Right lobe of liver (tissue), 6 donors: Measurements from ENCODE around the gene ANKRD37. TPM values are rescaled to one million over a fixed set of nuclear protein-coding genes. Genes with fewer than 3 reads are reported as not detected.

ENCODE experiments used
- ATAC-seq, 4 donors: fragments of 200-7000 bp; cut with Tn5 transposase; one replicate each; pipeline ENCODE4 v1.9.1; 2020; ENCODE audit warnings: mild to moderate bottlenecking in 4 of 4, moderate library complexity in 4 of 4
- DNase-seq, 3 donors: peaks; one replicate each; pipeline ENCODE4 v3.0.0-alpha.2; 2020
- H3K27ac ChIP-seq, 3 donors: fragments of 200-600 bp; one replicate each; pipeline ENCODE4 v1.8.0; 2022
- H3K27me3 ChIP-seq, 2 donors: fragments of 200-600 bp; one replicate each; pipeline ENCODE4 v1.8.0; 2022
- H3K36me3 ChIP-seq, 4 donors: fragments of 200-600 bp; sonication (generic) in 1 of 4; one replicate each; pipeline versions ENCODE4 v1.5.1 to v1.8.0; 2017 to 2022; ENCODE audit warnings: control low read depth in 1 of 4
- H3K4me1 ChIP-seq, 4 donors: fragments of 200-600 bp; sonication (generic) in 1 of 4; one replicate each; pipeline versions ENCODE4 v1.5.1 to v1.8.0; 2017 to 2022; ENCODE audit warnings: control low read depth in 1 of 4
- H3K4me3 ChIP-seq, 3 donors: fragments of 200-600 bp; one replicate each; pipeline ENCODE4 v1.8.0; 2022
- H3K9me3 ChIP-seq, 4 donors: fragments of 200-600 bp; sonication (generic) in 1 of 4; one replicate each; pipeline versions ENCODE4 v1.5.1 to v1.8.0; 2017 to 2022; ENCODE audit warnings: control low read depth in 1 of 4
- POLR2A ChIP-seq: fragments of 450-650 bp; IDR thresholded peaks from one replicate; pipeline ENCODE4 v1.6.1; 2017; ENCODE audit warnings: antibody characterized with exemption, mild to moderate bottlenecking
- WGBS: methylation state at CpG from one replicate; pipeline ENCODE4 v1.1.6; 2018; ENCODE audit warnings: low coverage, low lambda C conversion rate; ENCODE audit not compliant: insufficient coverage; ENCODE audit errors: missing lambda C conversion rate; 5-methylcytosine and 5-hydroxymethylcytosine counted together
- intact Hi-C, 2 donors: fragments of 100-400 bp; cut with DNase I; formaldehyde crosslinking; loops; one replicate each; pipeline versions ENCODE4 v1.11.2 to v1.14.1; 2022
- total RNA-seq, 6 experiments: library from RNA; depleted of rRNA in 2 of 6; stranded (reverse); fragments of >200 nt in 2 of 6; fragmentation: NEBNext Ultra II Directional in 3 of 6; extraction: Animal tissue kit (Norgen Biotek cat#: 25700) in 3 of 6; gene quantifications; one replicate each; pipeline versions ENCODE4 v1.1.0 to v1.2.4, GENCODE V29; 2016 to 2023
- TF ChIP-seq, protein P1 (sequence below), 4 donors: fragments of 200-600 bp in 3 of 4; fragments of 450-650 bp in 1 of 4; IDR thresholded peaks; one replicate each; pipeline versions ENCODE4 v1.5.1 to v1.8.0; 2016 to 2022; ENCODE audit warnings: antibody characterized with exemption in 4 of 4, mild to moderate bottlenecking in 2 of 4
- donor health status: DM: no; HTN: yes; CAD: no.
- donor health status: DM: no; HTN: no; CAD: no.
- donor health status: DM: no; HTN: no; CAD: no.
- donor health status: DM: no; HTN: yes; CAD: no.
- donor health status: DM: no; HTN: yes; CAD: no.

The ANKRD37 gene
- total RNA-seq, 6 experiments from 2014 or later, result 3.9 to 19.0 (median 6.0) TPM

- peaks cover 0 to 19% (median 0%) of the 10 kb centered on the region in 4 donors for H3K4me1 ChIP-seq
- DNase-seq, result no peak
- 100% methylated on average over 2 of the region's 2 CpGs for WGBS
- H3K27me3 ChIP-seq, result no peaks in the 10 kb centered on the region
- no peaks in the 10 kb centered on the region for H3K36me3 ChIP-seq
- no peak for ATAC-seq
- intact Hi-C loops, result no loop called here
- H3K4me3 ChIP-seq, result no peak overlapping the region
- TF ChIP-seq, protein P1, sequence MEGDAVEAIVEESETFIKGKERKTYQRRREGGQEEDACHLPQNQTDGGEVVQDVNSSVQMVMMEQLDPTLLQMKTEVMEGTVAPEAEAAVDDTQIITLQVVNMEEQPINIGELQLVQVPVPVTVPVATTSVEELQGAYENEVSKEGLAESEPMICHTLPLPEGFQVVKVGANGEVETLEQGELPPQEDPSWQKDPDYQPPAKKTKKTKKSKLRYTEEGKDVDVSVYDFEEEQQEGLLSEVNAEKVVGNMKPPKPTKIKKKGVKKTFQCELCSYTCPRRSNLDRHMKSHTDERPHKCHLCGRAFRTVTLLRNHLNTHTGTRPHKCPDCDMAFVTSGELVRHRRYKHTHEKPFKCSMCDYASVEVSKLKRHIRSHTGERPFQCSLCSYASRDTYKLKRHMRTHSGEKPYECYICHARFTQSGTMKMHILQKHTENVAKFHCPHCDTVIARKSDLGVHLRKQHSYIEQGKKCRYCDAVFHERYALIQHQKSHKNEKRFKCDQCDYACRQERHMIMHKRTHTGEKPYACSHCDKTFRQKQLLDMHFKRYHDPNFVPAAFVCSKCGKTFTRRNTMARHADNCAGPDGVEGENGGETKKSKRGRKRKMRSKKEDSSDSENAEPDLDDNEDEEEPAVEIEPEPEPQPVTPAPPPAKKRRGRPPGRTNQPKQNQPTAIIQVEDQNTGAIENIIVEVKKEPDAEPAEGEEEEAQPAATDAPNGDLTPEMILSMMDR (IDR thresholded peaks at IDR 0.05), result no peak
- no peak for TF ChIP-seq POLR2A
- no peak overlapping the region for H3K27ac ChIP-seq
- H3K9me3 ChIP-seq, result no peaks in the 10 kb centered on the region
Observed at GRCh38 chr4:185384061-185384460, 12.6 kb upstream of the ANKRD37 start.

DNA sequence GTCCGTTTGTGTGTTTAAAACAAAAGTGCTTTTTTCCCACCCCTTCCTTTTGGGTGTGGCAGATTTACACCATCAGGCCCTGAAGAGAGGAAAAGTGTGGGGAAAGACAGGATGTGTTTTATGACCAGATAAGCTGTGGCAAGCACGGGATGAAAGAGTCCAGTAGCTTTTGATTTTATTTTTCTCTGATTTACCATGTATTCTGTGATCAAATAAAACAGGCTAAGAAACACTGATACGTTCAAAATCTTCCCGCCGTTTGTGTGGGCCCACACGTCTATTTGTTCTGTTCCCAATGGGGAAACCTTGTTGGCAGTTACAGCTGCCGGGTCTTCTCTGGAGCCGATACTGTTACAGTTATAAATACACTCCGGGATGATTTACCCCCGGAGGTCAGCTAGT lies 11.7 kb upstream of the ANKRD37 start:
- no peak for DNase-seq
- Histone ChIP-seq H3K27ac (peak overlapping the region in 1 of 3 donors; percentile 14), H3K36me3 (no peaks in the 10 kb centered on the region), H3K27me3 (no peaks in the 10 kb centered on the region), H3K4me1 (peaks cover 0 to 16% (median 0%) of the 10 kb centered on the region in 4 donors), H3K4me3 (no peak overlapping the region), H3K9me3 (no peaks in the 10 kb centered on the region)
- WGBS, result 40% methylated on average over 10 of the region's 10 CpGs
- ATAC-seq, result peak in 2 of 4 donors; percentile 33 to 42
- no peak for TF ChIP-seq POLR2A
- TF ChIP-seq, protein P1 (IDR thresholded peaks at IDR 0.05), result no peak
- intact Hi-C loops, result no loop called here

DNA sequence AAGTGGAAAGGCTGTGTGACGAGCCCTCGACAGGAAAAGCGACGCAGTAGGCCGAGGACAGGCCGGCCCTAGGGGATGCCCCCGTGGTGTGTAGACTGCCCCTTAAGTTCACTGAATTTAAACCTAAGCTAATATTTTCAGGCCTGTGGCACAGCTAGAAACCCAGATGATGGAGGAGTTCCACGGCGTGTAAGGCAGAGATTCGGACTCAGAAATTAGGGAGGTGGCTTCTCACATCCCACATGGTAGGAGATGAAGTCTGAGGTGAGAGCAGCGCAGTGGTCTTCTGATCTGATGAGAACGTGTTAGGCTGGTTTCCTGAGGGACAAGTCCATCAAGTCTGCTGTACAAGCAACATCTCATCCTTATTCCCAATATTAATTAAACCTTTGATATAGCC lies 8.7 kb upstream of the ANKRD37 start:
- H3K4me3 ChIP-seq, result no peak overlapping the region
- WGBS, result no CpG with 5 or more reads among the region's 12 CpGs
- TF ChIP-seq POLR2A, result no peak
- TF ChIP-seq, protein P1 (IDR thresholded peaks at IDR 0.05), result no peak
- no peaks in the 10 kb centered on the region for H3K9me3 ChIP-seq
- no peaks in the 10 kb centered on the region for H3K36me3 ChIP-seq
- no peak for ATAC-seq
- peaks cover 0 to 2% (median 0%) of the 10 kb centered on the region in 4 donors for H3K4me1 ChIP-seq
- intact Hi-C loops, result no loop called here
- H3K27me3 ChIP-seq, result no peaks in the 10 kb centered on the region
- H3K27ac ChIP-seq, result no peak overlapping the region
- no peak for DNase-seq

GRCh38 chr4:185390941-185391340 lies 5.7 kb upstream of the ANKRD37 start:
- DNase-seq (no peak), ATAC-seq (no peak)
- TF ChIP-seq, protein P1 (IDR thresholded peaks at IDR 0.05), result no peak
- no peak for TF ChIP-seq POLR2A
- WGBS, result 97% methylated on average over 6 of the region's 6 CpGs
- Histone ChIP-seq H3K36me3 (no peaks in the 10 kb centered on the region), H3K9me3 (no peaks in the 10 kb centered on the region), H3K4me1 (no peaks in the 10 kb centered on the region), H3K4me3 (no peak overlapping the region), H3K27me3 (no peaks in the 10 kb centered on the region), H3K27ac (no peak overlapping the region)
- intact Hi-C loops, result loop anchor here in 1 of 2 donors (10.0 kb wide), 1 partner anchor 186 kb away; the partner anchor contains the start of genes CFAP97 and SNX25
